CD4-positive, alpha-beta T cell treated with Interleukin-12 subunit alpha and Interleukin-12 subunit beta, for 1 hour (primary cell): Measurements from ENCODE around the gene DLAT.
A peak's percentile ranks its signal among the peaks of the same experiment; 100 is the strongest.
"Not testable (repeated sequence)": the region's sequence is repeated elsewhere in the genome, so short reads cannot be mapped to it uniquely, and the experiment has no call there.

ENCODE experiments used
- DNase-seq: peaks from one replicate; pipeline ENCODE4 v3.0.0-alpha.2; 2020

The DLAT gene

DNA sequence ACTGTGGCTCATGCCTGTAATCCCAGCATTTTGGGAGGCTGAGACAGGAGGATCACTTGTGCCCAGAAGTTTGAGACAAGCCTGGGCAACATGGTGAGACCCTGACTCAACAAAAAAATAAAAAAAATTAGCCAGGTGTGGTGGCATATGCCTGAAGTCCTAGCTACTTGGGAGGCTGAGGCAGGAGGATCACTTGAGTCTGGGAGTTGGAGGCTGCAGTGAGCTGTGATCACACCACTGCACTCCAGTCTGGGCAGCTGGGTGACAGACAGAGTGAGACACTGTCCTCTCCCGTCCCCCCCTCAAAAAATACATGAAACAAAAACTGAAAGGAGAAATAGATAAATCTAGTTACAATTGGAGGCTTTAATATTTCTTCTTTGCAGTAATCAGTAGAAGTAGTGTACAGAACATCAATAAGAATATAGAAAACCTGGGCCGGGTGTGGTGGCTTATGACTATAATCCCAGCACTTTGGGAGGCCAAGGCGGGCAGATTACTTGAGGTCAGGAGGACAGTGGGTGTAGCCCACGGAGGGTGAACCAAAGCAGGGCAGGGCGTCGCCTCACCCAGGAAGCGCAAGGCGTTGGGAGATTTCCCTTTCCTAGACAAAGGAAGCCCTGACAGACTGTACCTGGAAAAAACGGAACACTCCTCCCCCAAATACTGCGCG lies 19.6 kb upstream of the DLAT start:
- no peak for DNase-seq

DNA sequence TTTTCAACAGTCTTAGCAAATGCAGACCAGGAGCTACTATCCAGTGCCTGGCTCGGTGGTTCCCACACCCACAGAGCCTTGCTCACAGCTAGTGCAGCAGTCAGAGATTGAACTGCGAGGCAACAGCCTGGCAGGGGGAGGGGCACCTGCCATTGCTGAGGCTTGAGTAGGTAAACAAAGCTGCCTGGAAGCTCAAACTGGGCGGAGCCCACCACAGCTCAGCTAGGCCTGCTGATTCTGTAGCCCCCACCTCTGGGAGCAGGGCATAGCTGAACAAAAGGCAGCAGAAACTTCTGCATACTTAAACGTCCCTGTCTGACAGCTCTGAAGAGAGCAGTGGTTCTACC lies 19.1 kb upstream of the DLAT start:
- DNase-seq = not testable (repeated sequence)

DNA sequence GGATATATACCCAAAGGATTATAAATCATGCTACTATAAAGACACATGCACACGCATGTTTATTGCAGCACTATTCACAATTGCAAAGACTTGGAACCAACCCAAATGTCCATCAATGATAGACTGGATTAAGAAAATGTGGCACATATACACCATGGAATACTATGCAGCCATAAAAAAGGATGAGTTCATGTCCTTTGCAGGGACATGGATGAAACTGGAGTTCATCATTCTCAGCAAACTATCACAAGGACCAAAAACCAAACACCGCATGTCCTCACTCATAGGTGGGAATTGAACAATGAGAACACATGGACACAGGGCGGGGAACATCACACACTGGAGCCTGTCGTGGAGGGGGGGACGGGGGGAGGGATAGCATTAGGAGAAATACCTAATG lies 13.8 kb upstream of the DLAT start:
- not testable (repeated sequence) for DNase-seq

DNA sequence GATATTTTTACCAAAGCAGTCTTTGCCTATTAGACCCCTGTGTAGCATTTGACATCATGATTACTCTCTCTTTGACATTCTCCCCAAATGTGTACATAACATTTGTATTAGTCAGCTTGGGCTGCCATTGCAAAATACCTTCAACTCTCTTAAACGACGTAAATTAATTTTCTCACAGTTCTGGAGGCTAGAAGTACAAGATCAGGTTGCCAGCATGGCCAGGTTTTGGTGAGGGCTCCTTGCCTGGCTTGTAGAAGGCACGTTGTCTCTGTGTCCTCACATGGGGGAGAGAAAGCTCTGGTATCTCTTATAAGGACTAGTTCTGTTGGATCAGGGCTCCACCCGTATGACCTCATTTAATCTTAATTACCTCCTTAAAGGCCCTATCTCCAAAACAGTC lies 12.3 kb upstream of the DLAT start:
- no peak for DNase-seq

DNA sequence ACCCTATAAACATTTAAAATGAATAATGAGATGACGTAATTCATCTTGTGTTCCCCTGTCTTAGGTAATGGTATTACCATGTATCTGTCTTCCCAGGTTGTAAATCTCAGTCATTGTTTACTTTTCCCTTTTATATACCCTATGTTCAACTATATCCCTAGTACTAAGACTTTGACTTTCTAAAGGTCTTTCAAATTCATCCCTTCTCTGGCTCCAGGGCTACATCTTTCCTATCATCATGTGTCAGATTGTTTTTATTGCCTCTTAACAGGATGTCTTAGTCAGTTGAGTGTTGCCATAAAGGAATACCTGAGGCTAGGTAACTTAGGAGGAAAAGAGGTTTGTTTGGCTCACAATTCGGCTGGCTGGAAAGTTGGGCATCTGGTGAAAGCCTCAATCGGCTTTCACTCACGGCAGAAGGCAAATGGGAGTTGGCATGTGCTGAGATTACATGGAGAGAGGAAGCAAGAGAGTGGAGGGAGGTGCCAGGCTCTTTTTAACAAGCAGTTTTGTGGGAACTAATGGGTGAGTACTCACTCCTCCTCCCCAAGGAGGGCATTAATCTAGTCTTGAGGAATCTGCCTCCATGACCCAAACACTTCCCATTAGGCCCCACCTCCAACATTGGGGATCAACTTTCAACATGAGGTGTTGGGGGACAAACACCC lies 11.6 kb upstream of the DLAT start:
- DNase-seq = no peak

DNA sequence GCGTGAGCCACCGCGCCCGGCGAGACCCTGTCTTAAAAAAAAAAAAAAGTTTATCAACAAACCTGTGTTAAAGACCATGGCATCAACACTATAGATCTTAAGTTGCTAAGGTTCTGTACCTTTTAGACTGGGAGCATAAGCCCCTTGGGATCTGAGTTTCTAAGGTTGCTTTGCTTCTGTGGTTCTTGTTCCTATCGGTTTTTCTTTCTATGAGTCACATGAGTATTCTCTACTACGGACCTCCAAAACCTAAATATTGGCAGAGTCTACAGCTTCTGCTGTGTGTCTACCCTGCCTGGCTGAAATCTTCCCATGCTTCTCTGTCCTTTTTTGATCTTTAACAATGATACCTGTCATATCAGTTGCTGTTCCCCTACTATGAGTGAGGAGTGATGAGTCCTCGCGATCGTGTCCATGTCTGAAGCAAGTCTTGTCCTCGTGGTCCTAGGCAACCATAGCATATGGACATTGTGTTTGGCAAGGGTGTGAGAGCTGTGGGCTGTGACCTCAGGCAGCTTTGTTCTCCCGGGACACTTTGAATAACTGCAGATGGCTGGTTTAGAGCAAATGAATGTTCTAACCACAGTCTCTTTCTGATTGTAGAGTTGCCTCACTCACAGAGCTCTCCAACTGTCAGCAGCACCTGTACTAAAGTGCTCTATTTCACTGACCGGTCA lies 9.0 kb upstream of the DLAT start:
- no peak for DNase-seq

DNA sequence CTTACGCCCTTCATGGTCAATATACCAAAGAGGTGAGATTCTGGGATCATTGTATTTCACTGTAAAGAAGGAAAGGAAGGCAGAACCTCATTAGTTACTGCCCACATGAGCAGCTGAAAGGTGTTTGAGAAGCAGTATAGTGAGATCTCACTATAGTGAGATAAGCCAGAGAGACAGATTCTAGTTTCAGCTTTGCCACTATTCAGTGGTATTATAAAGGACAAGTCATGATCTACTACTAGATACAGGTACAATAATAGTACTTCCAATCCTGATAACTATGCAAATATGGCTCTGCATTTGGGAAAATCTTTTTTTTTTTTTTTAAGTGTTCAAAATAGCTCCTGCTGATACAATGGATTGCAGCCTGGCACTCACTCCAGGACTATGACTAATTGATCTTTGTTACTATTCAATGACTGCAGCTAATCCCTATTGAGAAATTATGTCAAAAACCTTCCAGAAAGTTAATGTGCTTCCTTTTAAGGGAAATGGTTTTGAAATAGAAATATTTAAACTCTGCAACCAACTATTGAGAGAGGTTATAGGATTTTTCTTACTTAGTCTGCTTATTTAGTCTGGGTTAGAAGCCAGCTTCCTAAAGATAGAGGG lies 8.3 kb upstream of the DLAT start:
- DNase-seq = no peak

DNA sequence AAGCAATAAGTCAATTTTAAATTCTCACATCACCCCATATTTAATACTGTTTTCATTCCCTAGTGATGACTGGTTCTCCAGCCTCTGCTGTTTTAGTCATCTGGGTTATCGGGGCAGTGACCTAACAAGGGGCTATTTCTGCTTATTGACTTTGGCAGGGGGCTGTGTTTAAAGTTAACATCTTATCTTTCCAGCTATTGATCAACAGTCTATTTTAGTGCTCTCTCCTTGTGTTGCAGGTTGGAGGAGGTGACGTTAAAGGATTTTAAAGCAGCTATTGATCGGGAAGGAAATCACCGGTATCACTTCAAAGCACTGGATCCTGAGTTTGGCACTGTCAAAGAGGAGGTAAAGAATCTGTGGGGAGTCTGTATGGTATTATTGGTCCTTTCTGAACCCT lies 7.7 kb upstream of the DLAT start:
- no peak for DNase-seq

DNA sequence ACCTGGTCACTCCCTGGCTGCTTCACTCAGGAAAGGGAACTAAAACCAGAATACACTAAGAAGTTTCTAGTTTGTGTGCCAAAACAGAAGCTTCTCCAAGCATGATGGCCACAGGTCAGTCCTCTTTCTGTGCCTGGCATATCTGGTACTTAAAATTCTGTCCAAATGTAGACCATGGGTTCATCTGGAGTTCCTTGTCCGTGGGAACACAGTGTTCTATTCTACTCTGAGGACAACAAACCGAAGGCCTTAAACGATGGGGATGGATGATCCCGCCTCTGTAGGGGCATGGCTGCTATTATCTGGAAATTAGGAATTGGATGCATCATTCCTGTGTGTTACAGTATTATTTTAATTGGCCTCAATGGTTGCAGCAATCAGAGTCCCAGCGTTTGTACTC lies 6.1 kb upstream of the DLAT start:
- no peak for DNase-seq

DNA sequence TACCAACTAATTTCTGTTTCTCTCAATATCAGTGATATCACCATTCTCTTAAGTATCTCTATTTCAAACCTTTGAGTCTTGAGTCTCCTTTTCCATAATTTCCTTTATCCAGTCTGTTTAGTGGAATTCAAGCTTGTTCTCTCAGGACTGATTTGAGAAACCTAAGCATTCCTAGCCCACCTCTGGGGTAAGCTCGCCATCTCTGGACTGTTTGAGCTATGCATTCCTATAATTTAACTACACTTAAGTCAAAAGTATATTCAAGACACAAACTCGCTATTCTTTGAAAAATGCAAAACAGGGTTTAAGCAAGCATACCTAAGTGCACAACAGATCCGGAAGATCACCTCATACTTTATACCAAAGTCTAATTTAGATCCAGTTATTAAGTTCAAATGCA lies 2.1 kb upstream of the DLAT start:
- no peak for DNase-seq

DNA sequence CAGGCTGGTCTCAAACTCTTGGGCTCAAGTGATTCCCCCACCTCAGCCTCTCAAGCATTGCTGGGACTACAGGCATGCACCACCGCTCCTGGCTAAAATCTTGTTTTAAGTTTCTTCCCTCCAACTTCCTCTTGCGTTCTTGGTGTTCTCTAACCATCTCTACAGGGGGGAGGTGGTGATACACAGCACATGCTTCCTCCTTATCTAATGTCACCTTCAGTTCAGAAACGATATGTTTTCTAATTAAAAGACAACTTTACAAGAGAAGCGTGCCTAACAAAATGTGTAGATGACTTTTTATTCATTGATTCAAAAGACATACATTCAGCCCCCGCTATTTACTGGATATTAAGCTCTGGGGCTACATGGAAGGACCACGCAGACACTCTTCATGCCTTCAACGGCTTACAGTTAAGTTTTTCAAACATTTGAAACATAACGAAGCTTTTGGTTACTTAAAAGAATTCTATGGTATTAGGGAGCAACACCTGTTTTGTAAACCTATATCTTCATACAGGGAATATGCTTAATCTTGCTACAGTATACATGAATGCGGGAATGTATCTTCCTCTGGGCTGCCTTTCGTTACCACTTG lies 933 bp upstream of the DLAT start:
- peak; percentile 15 for DNase-seq

DNA sequence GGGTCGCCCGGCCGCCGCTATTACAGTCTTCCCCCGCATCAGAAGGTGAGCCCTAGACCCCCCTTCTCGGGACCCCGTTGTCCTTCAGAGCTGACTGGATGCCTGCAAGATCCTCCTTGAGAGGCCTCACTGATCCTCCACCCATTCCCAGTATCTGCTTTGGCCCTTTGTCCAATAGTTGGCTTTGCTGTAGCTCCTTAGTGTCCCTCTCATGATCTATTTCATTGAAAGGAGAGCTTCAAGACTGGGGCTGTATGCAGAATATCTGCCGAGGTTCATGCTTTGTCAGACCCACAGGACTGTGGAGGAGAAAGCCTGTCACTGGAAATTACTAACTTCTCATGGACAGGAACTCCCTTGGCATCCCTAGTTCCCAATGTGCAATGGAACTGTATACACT lies 499 bp downstream of the DLAT start:
- peak; percentile 6 for DNase-seq

DNA sequence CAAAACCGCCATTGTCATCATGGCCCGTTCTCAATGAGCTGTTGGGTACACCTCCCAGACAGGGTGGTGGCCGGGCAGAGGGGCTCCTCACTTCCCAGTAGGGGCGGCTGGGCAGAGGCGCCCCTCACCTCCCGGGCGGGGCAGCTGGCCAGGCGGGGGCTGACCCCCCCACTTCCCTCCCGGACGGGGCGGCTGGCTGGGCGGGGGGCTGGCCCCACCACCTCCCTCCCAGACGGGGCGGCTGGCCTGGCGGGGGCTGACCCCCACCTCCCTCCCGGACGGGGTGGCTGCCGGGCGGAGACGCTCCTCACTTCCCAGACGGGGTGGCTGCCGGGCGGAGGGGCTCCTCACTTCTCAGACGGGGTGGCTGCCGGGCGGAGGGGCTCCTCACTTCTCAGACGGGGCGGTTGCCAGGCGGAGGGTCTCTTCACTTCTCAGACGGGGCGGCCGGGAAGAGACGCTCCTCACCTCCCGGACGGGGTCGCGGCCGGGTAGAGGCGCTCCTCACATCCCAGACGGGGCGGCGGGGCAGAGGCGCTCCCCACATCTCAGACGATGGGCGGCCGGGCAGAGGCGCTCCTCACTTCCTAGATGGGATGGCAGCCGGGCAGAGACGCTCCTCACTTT lies 1.7 kb downstream of the DLAT start:
- not testable (repeated sequence) for DNase-seq

DNA sequence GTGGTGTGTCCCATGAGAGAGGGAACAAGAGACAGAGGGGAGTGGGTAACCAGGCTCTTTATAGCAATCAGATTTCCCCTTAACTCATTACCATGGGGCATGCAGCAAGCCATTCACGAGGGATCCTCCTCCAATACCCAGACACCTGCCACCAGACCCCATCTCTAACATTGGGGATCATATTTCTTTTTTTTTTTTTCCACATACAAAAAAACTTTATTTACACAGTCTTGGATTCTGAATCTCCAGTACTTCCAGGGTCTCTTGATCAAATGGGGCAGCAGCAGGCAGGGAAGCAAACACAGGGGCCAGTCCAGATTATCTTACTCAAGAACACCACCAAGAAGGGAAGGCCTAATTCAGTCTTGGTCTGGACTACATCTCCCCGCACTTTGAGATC lies 4.3 kb downstream of the DLAT start:
- no peak for DNase-seq

DNA sequence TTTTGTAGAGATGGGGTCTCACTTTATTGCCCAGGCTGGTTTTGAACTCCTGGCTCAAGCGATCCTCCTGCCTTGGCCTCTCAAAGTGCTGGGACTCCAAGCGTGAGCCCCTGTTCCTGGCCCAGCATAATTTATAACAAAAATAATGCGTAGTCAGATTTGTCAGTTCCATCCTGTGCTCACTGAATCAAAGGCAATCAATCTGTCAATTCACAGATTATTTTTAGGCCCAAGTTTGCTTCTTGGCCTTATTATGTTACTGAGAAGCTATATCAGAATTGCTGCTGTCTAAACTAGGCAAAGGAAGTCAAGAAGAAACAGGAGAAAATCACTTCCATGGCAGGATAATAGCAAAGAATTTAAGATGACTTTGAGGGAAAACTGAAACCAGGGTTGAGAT lies 8.7 kb downstream of the DLAT start:
- DNase-seq = no peak

DNA sequence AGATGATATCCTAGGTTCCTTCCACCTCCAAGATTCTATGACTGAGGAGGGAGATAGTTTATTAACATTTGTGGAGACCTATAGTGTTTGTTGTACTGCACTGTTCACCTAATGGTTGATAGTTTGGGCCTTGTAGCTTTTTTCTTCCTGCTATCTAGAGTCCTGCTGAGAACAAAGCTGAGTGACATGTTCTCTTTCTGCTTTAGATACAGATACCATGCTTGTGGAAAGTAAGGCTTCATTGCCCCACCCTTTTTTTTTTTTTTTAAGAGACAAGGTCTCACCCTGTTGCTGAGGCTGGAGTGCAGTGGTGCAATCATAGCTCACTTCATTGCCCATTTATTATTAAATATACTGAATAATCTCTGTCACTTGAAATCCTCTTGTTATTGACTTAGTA lies 12.3 kb downstream of the DLAT start:
- DNase-seq = no peak

DNA sequence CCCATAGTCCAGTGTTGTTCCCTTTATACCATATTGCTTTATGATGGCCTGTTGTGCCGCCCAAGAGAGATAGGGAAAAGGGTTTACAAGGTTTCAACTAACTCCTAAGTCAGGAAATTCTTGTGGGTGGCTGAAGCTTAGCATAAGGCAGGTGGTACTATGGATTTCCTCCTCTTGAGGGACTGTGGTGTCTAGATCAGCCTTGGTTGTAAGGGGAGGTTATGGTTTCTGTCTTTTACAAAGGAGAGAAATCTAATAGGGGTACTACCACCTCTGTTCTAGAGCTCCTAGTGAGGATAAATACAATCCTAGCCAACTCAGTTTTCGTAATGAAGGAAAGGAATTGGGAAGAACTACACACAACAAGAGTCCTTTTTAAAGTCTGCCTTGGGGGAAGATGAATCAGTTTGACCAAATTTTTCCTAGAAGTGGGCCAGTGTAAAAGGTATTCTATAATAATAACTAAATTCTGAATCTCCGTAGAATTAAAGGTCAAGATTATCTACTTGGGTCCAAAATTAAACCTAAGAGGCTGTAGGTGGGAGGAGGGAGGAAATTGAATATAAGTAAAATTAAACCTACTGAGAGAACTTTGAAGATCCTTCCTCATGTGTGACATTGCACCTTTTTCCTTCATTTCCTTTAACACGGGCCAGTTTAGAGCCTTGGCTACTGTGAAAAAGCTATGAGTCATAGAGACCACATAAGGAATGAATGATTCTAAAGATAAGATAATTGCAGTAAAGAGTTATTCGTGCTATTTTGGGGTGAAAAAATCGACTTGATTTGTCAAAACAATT lies 17.2 kb downstream of the DLAT start:
- DNase-seq = no peak

DNA sequence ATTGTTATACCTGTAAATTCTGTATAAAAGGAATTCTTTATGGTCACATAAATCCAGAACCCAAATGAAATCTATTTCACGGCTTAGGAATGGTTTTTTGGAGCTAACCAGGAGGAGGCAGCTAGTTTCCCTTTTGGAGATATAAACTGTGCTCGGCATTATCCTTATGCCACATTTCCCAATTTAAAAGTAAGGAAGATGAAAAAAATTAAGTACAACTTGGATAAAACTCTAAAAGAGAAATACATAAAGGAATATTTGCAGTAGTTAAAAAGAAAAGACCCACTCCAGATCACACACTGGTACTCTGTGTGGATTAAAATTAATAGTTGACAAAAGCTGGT lies 17.7 kb downstream of the DLAT start:
- no peak for DNase-seq

DNA sequence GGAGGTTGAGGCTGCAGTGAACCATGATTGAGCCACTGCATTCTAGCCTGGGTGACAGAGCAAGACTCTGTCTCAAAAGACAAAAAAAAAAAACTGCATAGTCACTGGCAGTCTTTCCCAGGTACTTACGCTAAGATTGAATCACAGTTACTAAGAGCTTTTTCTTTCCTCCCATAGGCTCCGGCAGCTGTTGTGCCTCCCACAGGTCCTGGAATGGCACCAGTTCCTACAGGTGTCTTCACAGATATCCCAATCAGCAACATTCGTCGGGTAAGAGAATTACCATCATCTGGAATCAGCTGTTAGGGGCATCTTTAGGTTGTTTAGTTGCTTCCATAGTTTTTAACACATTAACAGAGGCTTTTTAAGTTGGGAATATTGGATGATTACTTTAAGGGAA lies 19.8 kb downstream of the DLAT start:
- DNase-seq = no peak

DNA sequence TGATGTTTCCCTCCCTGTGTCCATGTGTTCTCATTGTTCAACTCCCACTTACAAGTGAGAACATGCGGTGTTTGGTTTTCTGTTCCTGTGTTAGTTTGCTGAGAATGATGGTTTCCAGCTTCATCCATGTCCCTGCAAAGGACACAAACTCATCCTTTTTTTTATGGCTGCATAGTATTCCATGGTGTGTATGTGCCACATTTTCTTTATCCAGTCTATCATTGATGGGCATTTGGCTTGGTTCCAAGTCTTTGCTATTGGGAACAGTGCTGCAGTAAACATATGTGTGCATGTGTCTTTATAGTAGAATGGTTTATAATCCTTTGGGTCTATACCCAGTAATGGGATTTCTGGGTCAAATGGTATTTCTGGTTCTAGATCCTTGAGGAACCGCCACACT lies 21.4 kb downstream of the DLAT start:
- DNase-seq = not testable (repeated sequence)

DNA sequence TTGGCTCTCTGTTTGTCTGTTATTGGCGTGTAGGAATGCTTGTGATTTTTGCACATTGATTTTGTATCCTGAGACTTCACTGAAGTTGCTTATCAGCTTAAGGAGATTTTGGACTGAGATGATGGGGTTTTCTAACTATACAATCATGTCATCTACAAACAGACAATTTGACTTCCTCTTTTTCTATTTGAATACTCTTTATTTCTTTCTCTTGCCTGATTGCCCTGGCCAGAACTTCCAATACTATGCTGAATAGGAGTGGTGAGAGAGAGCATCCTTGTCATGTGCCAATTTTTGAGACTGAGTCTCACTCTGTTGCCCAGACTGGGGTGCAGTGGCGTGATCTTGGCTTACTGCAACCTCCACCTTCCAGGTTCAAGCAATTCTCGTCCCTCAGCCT lies 23.0 kb downstream of the DLAT start:
- DNase-seq = not testable (repeated sequence)

DNA sequence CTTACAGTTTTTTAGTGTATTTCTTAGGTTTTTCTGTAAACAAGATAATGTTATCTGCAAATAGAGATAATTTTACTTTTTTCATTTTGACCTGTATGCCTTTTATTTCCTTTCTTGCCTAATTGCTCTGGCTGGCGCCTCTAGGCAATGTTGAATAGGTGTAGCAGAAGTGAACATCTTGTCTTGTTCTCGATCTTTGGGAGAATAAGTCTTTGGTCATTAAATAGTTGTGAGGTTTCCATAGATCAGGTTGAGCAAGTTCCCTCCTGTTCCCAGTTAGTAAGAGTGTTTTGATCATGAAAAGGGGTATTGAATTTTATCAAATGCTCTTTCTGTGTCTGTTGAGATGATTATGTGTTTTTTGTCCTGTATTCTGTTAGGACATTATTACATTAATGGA lies 24.6 kb downstream of the DLAT start:
- DNase-seq = no peak

DNA sequence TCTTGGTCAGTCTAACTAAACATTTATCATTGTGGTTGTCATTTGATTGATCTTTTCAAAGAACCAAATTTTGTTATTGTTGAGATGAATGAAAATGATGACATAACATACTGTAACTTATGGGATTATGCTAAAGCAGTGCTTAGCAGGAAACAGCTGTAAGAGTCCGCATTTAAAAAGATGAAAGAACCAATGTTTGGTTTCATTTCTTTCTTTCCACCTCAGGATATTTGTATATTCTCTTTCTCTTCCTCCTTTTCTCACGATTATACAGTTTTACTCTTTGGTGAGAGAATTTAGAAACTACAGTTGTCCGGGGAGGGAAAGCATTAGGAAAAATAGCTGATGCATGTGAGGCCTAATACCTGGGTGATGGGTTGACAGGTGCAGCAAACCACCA lies 25.5 kb downstream of the DLAT start:
- DNase-seq = no peak
